ENCODE results near the gene SDC1.

Gene SDC1

DNA sequence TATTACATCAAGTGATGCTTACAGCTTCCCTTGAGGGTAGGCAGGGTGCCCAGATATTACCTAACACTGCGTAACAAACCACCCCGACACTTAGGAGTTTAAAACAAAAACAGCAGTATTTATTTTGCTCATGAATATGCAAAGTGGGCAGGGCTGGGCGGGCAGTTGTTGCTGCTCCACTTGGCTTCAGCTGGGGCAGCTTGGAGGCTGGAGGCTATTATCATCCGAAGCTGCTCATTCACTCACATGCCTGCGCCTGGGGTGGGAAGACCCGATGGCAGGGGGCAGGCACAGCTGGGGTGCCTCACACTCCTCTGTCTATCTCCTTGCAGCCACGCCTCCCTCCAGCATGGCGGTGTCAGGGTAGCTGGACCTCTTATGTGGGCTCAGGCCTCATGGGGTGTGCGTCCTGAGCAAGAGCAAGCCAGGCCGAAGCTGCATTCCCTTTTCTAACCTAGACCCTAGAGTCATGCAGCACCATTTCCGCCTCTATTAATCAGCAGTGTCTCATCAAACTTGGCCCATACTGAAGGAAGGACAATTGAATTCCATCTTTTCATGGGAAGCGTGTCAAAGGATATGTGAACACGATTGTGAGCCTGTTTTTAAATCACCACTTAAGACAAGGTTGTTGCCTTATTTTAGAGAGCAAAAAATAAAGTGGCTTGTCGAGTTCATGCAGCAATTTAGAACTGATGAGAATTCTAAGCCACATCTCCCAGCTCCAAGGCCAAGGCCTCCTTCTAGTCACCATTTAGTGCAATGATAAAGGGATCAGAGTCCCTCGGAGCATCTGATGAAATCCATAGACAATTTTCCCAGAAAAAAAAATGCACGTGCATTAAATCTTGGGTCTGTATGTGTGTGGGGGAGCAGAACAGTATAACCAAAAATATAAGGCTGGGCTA lies 54.9 kb downstream of the SDC1 start:
- no peak for DNase-seq (ENCODE audit: low spot score)

DNA sequence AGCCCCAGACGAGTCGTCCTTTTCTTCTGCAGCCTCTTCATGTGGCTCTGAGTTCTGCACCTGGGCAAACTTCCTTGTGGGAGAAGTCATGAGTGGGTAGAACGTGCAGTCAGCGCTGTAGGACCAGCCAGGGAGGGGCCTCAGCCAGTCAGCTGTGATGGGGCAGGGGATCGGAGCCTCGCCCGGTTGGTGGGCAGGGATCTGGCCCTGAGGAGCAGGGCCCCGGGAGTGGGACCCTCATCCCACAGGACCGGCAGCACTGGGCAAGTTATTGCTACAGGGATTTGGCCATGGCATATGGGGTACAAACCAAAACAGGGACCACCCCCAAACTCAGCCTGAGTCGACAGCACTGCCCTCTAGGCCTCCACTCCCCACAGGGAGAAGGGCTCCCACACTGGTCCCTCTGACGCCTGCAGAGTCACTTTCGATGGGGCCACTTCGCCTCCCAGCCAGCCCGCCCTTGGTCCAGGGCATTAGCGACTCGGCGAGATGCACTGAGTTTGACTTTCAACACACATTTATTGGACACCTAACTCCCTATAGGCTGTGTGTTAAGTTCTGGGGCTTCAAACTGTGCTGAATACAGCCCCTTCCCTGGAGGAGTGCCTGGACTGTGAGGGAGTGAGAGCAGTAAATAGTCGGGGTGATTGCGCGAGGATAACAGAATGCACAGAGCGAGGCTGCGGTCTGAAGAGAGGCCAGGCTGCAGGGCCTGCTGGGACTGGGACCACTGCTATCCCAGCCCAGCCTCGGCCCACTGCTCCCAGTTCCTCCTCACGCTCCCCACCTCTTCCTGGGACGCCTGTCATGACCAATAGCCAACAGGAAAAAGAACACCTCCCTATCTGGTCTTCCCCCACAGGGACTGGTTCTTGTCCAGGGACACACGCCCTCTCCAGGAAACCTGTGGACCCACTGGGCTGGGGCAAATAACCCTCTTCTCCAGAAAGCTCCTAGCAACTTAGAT lies 55.9 kb downstream of the SDC1 start:
- no peak for DNase-seq (ENCODE audit: low spot score)

DNA sequence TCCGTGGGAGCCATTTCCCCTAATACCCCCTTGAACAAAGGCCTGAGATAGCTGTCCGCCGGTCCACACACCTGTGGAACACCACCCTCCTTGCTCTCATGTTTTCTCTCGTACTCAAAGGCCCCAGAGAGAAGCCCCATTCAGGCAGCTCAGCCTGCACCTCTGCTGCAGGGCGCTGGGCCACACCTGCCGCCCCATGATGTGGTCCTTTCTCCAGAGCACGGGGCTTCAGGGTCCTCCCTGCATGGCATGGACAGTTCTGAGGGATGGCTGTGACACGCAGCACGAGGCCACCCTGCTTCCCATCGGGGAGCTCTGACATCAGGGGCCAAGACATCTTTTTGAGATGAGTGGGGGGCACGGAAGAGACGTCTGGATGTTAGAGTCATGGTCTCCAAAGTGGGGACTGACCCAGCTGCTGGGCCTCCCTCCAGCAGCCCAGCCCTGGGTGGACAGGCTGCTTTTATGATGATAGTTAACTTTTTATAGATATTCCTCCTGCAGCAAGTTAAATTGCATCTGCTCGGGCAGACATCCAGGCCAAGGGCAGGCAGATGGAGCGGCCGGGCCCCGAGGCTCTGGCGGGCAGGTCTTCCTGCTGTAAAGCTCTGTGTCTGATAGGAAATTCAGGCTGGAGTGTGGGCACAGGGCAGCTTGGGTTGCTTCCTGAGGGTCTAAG lies 56.7 kb downstream of the SDC1 start:
- DNase-seq (ENCODE audit: low spot score): no peak

DNA sequence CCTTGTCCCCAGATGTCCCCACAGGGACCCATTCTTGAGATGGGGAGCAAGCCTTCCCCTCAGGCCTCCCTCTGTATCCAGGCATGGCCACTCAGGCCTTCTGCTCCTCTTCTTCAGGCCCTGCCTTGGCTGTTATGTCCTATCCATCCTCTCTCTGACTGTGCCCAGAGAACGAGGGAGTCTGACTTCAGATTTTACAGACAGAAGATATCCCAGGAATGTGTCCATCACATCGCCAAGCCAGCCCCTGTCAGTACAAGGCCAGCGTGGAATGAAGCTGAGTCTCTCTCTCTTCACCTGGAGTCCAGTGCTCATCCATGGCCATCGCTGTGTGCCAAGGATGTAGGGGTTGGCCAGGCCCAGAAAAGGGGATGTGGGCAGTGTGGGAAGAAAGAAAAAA lies 57.6 kb downstream of the SDC1 start:
- DNase-seq (ENCODE audit: low spot score): no peak

DNA sequence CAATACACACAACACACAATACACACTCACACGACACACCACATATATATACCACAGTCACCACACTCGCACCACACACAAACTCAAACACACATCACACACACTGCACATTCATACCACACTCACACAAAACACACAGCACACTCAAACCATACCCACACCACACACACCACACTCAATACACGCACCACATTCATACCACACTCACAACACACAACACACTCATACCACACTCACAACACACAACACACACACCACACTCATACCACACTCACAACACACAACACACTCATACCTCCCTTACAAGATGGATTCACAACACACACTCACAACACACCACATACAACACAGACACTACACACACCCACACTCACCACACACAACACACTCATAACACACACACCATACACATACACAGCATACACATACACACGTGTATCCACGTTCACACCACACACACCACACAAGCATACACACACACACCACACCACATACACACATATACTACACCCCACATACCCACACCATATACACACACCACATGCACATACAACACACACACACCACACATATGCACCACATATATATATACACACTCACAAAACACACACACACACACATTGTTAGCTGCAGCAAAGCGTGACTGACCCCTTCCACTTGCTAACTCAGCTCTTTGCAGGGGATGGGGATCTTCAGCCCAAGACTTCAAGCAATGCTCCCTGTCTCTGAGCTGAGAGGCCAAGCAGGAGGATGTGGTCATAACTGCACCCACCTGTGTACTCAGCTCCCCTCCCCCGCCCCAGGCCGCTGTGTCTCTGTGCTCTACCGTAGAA lies 59.0 kb downstream of the SDC1 start:
- DNase-seq (ENCODE audit: low spot score): no peak

DNA sequence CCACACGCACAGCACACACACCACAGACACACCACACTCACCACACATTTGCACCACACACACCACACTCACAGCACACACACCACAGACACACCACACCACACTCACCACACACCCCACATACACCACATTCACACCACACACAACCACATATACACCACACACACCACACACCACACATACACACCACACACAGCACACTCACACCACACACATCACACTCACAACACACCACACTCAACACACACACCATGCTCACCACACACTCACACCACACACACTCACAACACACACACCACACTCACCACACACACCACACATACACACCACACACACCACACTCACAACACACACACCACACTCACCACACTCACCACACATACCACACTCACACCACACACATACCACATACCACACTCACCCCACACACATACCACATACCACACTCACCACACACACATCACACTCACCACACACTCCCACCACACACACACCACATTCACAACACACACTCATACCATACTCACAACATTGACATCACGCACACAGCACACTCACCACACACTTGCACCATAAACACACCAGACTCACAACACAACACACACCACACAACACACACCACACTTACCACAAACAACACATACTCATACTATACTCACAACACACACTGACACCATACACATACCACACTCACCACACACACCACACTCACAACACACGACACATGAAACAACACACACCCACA lies 60.0 kb downstream of the SDC1 start:
- DNase-seq (ENCODE audit: low spot score): no peak

DNA sequence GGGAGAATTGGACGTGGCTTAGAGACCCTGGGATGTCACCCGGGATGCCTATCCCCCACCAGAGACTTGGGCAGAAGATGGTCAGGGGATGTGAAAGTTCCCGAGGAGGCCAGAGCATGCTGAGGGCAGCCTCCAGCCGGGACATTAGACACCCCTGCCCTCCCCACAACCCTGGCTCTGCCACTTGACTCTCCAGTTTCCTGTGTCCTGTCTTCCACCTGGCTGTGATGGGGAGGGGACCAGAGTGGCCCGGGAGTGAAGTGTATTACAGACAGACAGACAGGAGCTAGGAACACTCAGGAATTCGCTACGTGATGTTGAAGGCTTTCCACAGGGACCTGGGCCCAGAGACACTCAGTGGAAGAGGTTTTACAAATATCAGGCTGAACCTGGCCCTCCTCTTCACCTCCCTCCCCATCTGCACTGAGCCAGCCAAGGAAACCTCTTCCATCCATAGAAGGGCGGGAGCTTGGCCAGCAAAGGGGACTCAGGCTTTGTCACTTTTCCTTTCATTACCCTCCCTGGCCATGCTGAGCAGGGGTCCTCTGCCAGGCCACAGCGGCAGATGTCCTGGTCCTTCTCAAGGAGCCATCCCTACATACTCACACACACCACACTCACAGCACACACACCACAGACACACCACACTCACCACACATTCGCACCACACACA lies 60.7 kb downstream of the SDC1 start:
- no peak for DNase-seq (ENCODE audit: low spot score)

DNA sequence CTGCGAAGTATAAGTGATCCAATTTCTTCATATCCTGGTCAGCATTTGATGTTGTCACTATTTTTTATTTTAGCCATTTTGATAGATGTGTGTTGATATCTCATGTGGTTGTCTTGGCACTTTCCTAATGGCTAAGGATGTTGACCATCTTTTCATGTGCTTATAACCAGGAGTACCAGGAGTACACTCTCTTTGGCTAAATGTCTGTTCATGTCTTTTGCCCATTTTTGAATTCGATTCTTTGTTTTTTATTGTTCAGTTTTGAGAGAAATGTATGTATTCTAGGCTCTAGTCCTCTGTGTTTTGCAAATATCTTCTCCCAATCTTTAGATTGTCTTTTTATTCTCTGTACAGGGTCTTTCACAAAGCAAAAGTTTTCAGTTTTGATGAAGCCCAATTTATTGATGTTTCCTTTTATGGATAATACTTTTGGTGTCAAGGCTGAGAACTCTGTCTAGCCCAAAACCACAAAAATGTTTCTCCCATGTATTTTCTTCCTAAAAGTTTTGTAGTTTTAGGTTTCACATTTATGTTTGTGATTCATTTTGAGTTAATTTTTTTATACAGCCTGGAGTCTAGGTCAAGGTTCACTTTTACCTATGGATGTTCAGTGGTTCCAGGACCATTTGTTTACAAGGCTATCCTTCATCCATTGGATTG lies 65.4 kb downstream of the SDC1 start:
- DNase-seq (ENCODE audit: low spot score): no peak

DNA sequence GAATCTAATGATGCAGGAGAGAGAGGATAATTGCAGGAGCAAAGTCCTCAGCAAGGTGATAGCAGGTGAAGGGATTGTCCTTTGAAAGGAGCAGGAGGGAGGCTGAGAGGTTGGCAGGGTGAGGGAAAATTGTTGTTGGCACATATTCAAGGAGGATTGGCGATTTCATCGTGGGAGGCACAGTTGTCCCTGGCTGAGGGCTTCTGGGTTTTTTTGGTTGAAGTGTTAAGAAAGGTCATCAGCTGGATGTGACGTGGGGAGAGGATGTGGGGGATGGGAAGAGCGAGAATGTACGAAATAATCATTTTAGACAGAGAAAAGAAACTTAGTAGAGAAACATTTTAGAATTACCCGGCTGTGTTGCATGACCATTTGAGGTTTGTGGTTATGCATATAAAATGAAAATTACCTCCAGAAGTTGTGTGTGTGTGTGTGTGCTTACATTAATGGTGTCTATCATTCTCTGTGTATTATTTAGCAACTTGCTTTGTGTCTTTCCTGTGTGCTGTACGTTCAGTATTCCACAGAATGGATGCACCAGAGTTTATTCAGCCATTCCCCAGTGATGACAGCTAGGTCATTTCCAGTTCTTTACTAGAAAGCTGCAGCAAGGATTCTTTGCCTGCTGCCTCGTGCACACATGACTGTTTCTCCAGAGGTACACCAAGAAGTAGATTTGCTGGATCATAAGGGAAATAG lies 67.6 kb downstream of the SDC1 start:
- no peak for DNase-seq (ENCODE audit: low spot score)

DNA sequence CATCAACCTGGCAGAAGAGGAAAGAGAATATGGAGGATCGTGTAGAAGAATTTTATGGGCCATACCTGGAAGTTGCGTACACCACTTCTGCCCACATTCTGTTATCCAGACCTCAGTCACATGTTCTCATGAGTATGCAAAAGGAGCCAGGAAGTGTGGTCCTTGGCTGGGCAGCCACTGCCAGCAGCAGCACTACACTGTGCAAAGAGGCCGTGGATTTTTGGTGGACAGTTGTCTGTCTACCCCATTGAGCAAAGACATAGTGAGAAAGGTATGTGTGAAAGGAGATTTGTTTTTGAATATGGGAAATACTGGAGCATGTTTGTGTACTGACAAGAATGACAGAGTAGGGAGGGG lies 68.1 kb downstream of the SDC1 start:
- DNase-seq (ENCODE audit: low spot score): no peak

DNA sequence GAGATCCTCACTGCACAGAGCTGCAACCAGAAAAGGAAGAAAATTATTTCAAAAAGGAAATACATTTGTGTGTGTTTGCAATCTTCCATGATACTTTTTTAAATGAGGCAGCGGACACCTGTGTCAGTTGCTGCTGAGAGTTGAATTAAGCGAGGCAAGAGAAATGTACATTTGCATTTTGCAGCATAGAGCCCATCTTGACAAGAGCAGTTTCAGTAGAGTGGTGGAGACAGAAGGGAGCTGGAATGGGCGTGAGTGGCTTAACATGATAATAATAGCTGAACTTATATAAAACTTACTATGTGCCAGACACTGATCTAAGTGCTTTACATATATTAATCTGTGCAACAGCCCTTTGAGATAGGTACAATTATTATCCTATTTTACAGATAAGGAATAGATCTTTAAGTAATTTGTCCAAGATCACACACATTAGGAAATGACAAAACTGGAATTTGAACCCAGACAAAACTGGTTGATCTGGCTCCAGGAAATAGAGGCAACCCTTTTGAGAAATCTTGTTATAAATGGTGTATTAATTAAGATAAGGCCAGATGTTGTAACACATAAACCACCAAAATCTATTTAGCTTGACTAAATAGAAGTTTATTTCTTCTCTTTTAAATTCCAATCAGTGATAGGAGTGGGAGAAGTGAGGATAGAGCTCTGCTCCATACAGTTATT lies 68.7 kb downstream of the SDC1 start:
- DNase-seq (ENCODE audit: low spot score): no peak

DNA sequence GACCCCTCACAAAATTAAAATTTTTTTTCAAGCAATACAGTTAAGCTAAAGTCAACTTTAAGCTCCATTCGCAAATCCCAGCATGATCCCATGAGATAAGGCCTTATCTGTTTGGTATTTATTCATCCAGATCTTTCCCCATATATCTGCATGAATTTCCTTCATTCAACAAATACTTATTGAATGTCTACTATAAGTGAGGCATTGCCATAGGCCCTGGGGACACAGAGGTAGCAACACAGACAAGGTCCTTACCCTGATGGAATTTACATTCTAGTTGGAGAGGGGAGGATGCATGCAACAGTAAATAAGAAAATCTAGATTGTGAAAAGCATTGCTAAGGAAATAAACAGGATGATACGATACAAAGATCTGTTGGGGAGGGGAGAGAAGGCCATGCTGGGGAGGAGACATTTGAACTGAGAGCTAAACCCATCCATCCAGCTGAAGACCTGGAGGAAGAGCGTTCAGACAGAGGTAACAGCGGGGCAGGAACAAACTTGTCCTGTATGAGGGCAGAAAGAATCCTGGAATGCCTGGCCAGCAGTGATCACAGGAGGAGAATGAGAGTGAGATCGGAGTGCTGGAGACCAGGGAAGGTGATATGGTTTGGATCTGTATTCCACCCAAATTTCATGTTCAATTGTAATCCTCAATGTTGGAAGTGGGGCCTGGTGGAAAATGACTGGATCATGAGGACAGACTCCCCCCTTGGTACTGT lies 71.6 kb downstream of the SDC1 start:
- DNase-seq (ENCODE audit: low spot score): no peak

DNA sequence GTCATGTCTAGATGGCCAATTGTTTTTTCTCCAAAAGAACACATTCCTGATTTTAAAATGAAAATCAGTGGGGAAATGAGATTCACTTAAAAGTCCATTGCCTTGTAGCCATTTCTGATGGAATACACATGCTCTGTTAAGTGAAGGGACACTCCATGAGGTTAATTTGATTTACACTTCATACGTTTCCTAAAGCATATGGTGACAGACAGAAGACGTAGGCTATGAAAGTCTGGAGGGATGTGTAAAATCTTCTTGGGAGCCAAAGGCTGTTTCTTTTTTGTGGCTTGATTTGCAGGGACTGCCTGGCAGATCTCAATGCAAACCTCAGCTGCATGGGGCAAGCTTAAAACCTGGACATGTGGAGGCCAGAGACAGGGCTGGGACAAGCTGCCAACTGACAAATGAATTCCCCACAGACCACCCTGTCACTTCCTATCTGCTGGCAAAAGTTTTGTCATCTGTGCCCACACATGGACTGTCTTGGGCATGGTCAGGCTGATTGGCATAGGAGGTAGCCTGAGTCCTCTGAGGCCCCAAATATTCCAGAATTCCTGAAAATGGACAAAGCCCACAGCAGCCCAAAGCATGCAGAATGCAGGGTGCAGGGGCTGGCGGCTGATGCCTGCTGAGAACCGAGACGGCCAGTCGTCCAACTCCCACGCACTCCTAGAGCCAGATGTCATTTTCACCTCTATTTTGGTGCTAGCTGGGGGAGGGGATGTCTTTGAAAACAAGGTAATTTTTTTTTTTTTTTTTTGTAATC lies 73.9 kb downstream of the SDC1 start:
- DNase-seq (ENCODE audit: low spot score): no peak
